Sigmoid colon (tissue), 4 donors: ENCODE results near the gene DXO.

Experiments
- EP300 ChIP-seq, 4 donors: sonication (generic); formaldehyde crosslinking; IDR thresholded peaks; one replicate each; pipeline ENCODE4 v1.6.1; 2017; ENCODE audit warnings: antibody characterized with exemption in 4 of 4
- POLR2AphosphoS5 ChIP-seq, 4 donors: sonication (generic); formaldehyde crosslinking; IDR thresholded peaks; one replicate each; pipeline ENCODE4 v1.6.1; 2017; ENCODE audit warnings: antibody characterized with exemption in 4 of 4
- TF ChIP-seq, protein P1 (sequence below), 4 experiments: fragments of 450-650 bp in 3 of 4; fragments of 200-600 bp in 1 of 4; IDR thresholded peaks; one replicate each; pipeline ENCODE4 v1.5.1; 2016 to 2019; ENCODE audit warnings: antibody characterized with exemption in 4 of 4, mild to moderate bottlenecking in 3 of 4, moderate library complexity in 2 of 4

DNA sequence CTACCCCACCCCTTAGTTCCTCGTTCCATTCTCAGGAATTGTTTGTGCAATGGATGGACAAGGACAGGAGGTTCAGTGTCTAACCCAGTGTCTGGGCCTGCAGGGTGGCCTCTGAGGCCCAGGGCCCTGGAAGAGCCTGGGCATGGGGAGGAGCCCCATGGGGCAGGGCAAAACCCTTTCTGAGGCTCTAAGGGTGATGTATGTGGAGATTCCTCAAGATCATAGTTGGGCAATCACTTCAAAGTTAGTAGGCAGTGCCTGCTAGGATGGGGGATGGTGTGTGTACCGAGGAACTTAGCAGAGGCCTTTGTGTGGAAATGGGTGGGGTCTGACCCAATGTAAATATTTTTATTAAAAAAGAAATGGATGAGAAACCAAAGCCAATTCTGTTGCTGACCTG is 51.1 kb downstream of the DXO start:
- TF ChIP-seq, protein P1, sequence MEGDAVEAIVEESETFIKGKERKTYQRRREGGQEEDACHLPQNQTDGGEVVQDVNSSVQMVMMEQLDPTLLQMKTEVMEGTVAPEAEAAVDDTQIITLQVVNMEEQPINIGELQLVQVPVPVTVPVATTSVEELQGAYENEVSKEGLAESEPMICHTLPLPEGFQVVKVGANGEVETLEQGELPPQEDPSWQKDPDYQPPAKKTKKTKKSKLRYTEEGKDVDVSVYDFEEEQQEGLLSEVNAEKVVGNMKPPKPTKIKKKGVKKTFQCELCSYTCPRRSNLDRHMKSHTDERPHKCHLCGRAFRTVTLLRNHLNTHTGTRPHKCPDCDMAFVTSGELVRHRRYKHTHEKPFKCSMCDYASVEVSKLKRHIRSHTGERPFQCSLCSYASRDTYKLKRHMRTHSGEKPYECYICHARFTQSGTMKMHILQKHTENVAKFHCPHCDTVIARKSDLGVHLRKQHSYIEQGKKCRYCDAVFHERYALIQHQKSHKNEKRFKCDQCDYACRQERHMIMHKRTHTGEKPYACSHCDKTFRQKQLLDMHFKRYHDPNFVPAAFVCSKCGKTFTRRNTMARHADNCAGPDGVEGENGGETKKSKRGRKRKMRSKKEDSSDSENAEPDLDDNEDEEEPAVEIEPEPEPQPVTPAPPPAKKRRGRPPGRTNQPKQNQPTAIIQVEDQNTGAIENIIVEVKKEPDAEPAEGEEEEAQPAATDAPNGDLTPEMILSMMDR (IDR thresholded peaks at IDR 0.05) = no peak
- TF ChIP-seq POLR2AphosphoS5 (IDR thresholded peaks at IDR 0.05) (no peak), EP300 (IDR thresholded peaks at IDR 0.05) (no peak)
